ENCODE measurements around the gene IFT27. TPM values are rescaled to one million over a fixed set of nuclear protein-coding genes. Genes with fewer than 3 reads are reported as not detected.

IFT27 gene
- total RNA-seq, 4 donors from 2014 or later, result 7.4 to 21.9 (median 14.3) TPM

DNA sequence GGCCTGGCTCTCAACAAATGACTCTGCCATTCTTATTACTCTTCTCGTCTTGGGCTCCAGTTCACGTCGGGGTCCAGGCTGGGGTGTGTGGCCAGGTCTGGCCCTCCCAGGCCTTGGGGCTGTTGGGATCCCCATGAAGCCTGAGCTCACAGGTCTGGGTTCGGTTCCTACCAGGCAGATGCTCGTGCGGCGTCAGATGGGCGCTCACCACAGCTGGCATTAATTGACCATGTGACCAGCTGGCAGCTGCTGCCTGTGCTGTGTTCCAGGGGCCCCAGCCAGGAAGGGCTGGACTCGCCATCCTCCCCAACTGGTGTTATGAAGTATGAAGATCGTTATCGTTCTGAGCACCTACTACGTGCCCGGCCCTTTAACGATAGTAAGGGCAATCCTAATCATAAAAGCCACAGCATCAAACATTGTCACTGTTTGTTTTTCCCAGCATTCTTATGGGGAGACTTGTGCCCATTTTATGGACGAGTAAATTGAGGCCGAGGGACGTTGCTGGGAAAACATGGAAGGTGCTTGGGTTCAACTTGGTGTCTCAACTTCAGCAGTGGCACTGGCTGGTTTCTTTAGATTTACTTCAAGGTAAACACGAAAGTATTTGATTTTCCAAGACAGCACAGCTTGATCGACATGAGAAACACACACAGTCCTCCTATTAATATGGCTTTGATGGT lies 45.6 kb downstream of the IFT27 start:
- H3K4me1 ChIP-seq, result no peaks in the 10 kb centered on the region
- no peak overlapping the region for H3K4me3 ChIP-seq
- no peaks in the 10 kb centered on the region for H3K9me3 ChIP-seq
- no peak for TF ChIP-seq CTCF (IDR thresholded peaks at IDR 0.05)
- no peak for TF ChIP-seq EP300 (IDR thresholded peaks at IDR 0.05)
- TF ChIP-seq POLR2A (IDR thresholded peaks at IDR 0.05), result no peak
- peaks cover 0 to 21% of the 10 kb centered on the region in 2 donors for H3K27me3 ChIP-seq
- WGBS, 2 donors, result 85% methylated on average over 19 of the region's 19 CpGs
- H3K27ac ChIP-seq, result no peak overlapping the region
- no peak for DNase-seq (ENCODE audit: low spot score in 2 of 2)
- no peaks in the 10 kb centered on the region for H3K36me3 ChIP-seq

- DNase-seq (ENCODE audit: low spot score in 2 of 2), result no peak
- H3K27ac ChIP-seq, result no peak overlapping the region
- 69 to 70% methylated on average over 7 of the region's 7 CpGs for WGBS, 2 donors
- no peak for TF ChIP-seq CTCF (IDR thresholded peaks at IDR 0.05)
- no peak for TF ChIP-seq POLR2A (IDR thresholded peaks at IDR 0.05)
- TF ChIP-seq EP300 (IDR thresholded peaks at IDR 0.05), result no peak
- H3K27me3 ChIP-seq, result peaks cover 0 to 31% of the 10 kb centered on the region in 2 donors
- H3K9me3 ChIP-seq, result no peaks in the 10 kb centered on the region
- H3K4me3 ChIP-seq, result no peak overlapping the region
- H3K4me1 ChIP-seq, result no peaks in the 10 kb centered on the region
- H3K36me3 ChIP-seq, result no peaks in the 10 kb centered on the region
Observed at GRCh38 chr22:36729321-36729720, 46.6 kb downstream of the IFT27 start.

- no peaks in the 10 kb centered on the region for H3K4me1 ChIP-seq
- no peak overlapping the region for H3K4me3 ChIP-seq
- no peak for TF ChIP-seq POLR2A (IDR thresholded peaks at IDR 0.05)
- TF ChIP-seq CTCF (IDR thresholded peaks at IDR 0.05), result no peak
- no peak for TF ChIP-seq EP300 (IDR thresholded peaks at IDR 0.05)
- WGBS, 2 donors, result 75 to 81% methylated on average over 5 of the region's 5 CpGs
- H3K9me3 ChIP-seq, result no peaks in the 10 kb centered on the region
- H3K36me3 ChIP-seq, result no peaks in the 10 kb centered on the region
- DNase-seq (ENCODE audit: low spot score in 2 of 2), result no peak
- peaks cover 0 to 33% of the 10 kb centered on the region in 2 donors for H3K27me3 ChIP-seq
- H3K27ac ChIP-seq, result no peak overlapping the region
Observed at GRCh38 chr22:36728505-36728904, 47.4 kb downstream of the IFT27 start.

- Histone ChIP-seq H3K9me3 (no peaks in the 10 kb centered on the region), H3K36me3 (no peaks in the 10 kb centered on the region), H3K4me1 (no peaks in the 10 kb centered on the region), H3K27ac (no peak overlapping the region), H3K27me3 (peaks cover 0 to 35% of the 10 kb centered on the region in 2 donors), H3K4me3 (no peak overlapping the region)
- no peak for DNase-seq (ENCODE audit: low spot score in 2 of 2)
- TF ChIP-seq CTCF (IDR thresholded peaks at IDR 0.05) (no peak), EP300 (IDR thresholded peaks at IDR 0.05) (no peak), POLR2A (IDR thresholded peaks at IDR 0.05) (no peak)
- 78 to 79% methylated on average over 8 of the region's 8 CpGs for WGBS, 2 donors
Observed at GRCh38 chr22:36727927-36728488, 47.9 kb downstream of the IFT27 start.

DNA sequence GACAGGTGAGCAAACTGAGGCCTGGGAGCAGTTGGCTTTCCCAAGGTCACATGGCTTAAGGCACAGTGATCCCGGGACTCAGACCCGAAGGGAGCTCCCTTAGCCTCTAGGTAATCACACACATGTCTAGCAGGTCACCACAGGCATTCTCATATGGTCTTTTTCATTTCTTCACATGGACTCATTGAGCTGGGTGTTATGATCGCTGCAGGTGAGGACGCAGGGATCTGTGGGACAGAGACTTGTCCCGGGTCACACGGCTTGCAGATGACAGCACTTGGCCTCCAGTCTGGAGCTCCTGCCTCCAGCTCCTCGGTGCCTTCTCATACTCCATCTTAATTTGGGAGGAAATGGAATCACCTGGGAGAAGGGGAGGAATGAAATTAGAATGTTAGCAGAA lies 48.8 kb downstream of the IFT27 start:
- Histone ChIP-seq H3K27me3 (peaks cover 0 to 37% of the 10 kb centered on the region in 2 donors), H3K36me3 (no peaks in the 10 kb centered on the region), H3K4me1 (no peaks in the 10 kb centered on the region), H3K27ac (no peak overlapping the region), H3K4me3 (no peak overlapping the region), H3K9me3 (no peaks in the 10 kb centered on the region)
- TF ChIP-seq EP300 (IDR thresholded peaks at IDR 0.05) (no peak), CTCF (IDR thresholded peaks at IDR 0.05) (no peak), POLR2A (IDR thresholded peaks at IDR 0.05) (no peak)
- WGBS, 2 donors, result 74 to 80% methylated on average over 7 of the region's 7 CpGs
- DNase-seq (ENCODE audit: low spot score in 2 of 2), result no peak
